Smooth muscle cell (in vitro differentiated cells): Measurements from ENCODE around the gene CAPZB. TPM values are rescaled to one million over a fixed set of nuclear protein-coding genes. Genes with fewer than 3 reads are reported as not detected.

ENCODE experiments used
- DNase-seq: peaks from one replicate; lab custom pipeline; 2025; ENCODE audit not compliant: unreplicated experiment; lab: John Stamatoyannopoulos, UW
- H2AFZ ChIP-seq: fragments of 200-600 bp; sonication (generic); 2 replicates; pipeline ENCODE4 v1.6.0; 2016; ENCODE audit warnings: antibody characterized with exemption, low read depth, mild to moderate bottlenecking
- H3F3A ChIP-seq: fragments of 200-600 bp; sonication (generic); 2 replicates; pipeline ENCODE4 v1.6.0; 2017; ENCODE audit warnings: antibody characterized with exemption, low read depth
- H3K27ac ChIP-seq: fragments of 200-600 bp; sonication (generic); 2 replicates; pipeline ENCODE4 v1.5.1; 2016; ENCODE audit warnings: low read depth, mild to moderate bottlenecking
- H3K27me3 ChIP-seq: fragments of 200-600 bp; sonication (generic); 2 replicates; pipeline ENCODE4 v1.6.1; 2016; ENCODE audit warnings: low read depth, mild to moderate bottlenecking
- H3K36me3 ChIP-seq: fragments of 200-600 bp; sonication (generic); 2 replicates; pipeline ENCODE4 v1.5.1; 2016; ENCODE audit warnings: low read depth
- H3K4me1 ChIP-seq: fragments of 200-600 bp; sonication (generic); 2 replicates; pipeline ENCODE4 v1.5.1; 2016; ENCODE audit warnings: low read depth
- H3K4me2 ChIP-seq: fragments of 200-600 bp; sonication (generic); 2 replicates; pipeline ENCODE4 v1.6.0; 2016; ENCODE audit warnings: mild to moderate bottlenecking
- H3K4me3 ChIP-seq: fragments of 200-600 bp; sonication (generic); 2 replicates; pipeline ENCODE4 v1.5.1; 2016; ENCODE audit warnings: mild to moderate bottlenecking
- H3K79me2 ChIP-seq: fragments of 200-600 bp; sonication (generic); 2 replicates; pipeline ENCODE4 v1.6.0; 2016; ENCODE audit warnings: low read depth, mild to moderate bottlenecking
- H3K9ac ChIP-seq: fragments of 200-600 bp; sonication (generic); 2 replicates; pipeline ENCODE4 v1.6.0; 2016; ENCODE audit warnings: low read depth
- H3K9me3 ChIP-seq: fragments of 200-600 bp; sonication (generic); replicated peaks from 2 replicates; pipeline ENCODE4 v1.5.1; 2016; ENCODE audit warnings: low read depth
- H4K20me1 ChIP-seq: fragments of 200-600 bp; sonication (generic); 2 replicates; pipeline ENCODE4 v1.6.0; 2016; ENCODE audit warnings: low read depth
- CTCF ChIP-seq: fragments of 200-600 bp; sonication (generic); IDR thresholded peaks from 2 replicates; pipeline ENCODE4 v1.5.1; 2017; ENCODE audit warnings: borderline replicate concordance, mild to moderate bottlenecking, antibody characterized with exemption; ENCODE audit not compliant: insufficient read depth, poor library complexity, severe bottlenecking
- WGBS: methylation state at CpG from one replicate; pipeline ENCODE4 v1.1.7; 2016; ENCODE audit warnings: low lambda C conversion rate; 5-methylcytosine and 5-hydroxymethylcytosine counted together
- polyA plus RNA-seq: library from polyadenylated mRNA; unstranded; fragments of >200 nt; fragmentation: Nextera tagmentation; extraction: Ambion mirVana; gene quantifications from 2 replicates; pipeline ENCODE4 v1.2.1, GENCODE V29; 2016
- total RNA-seq: library from RNA; depleted of rRNA; stranded (reverse); fragments of >200 nt; gene quantifications from 2 replicates; pipeline ENCODE4 v1.2.3, GENCODE V29; 2014

CAPZB gene
- total and polyA plus RNA-seq, 2 experiments from 2014 or later, result 205 to 405 TPM

GRCh38 chr1:19480282-19480681, 5.1 kb downstream of the CAPZB start:
- H2AFZ ChIP-seq, result no peak overlapping the region
- DNase-seq, result no peak
- H3F3A ChIP-seq, result no peaks in the 10 kb centered on the region
- H3K27ac ChIP-seq, result no peak overlapping the region
- H3K79me2 ChIP-seq, result peaks cover 100% of the 10 kb centered on the region
- peaks cover 10% of the 10 kb centered on the region for H3K4me1 ChIP-seq
- H3K36me3 ChIP-seq, result no peaks in the 10 kb centered on the region
- H3K4me2 ChIP-seq, result no peak overlapping the region
- WGBS, result 91% methylated on average over 6 of the region's 6 CpGs
- H3K4me3 ChIP-seq, result no peak overlapping the region
- no peaks in the 10 kb centered on the region for H3K9me3 ChIP-seq
- TF ChIP-seq CTCF, result no peak
- peaks cover 97% of the 10 kb centered on the region for H4K20me1 ChIP-seq
- H3K27me3 ChIP-seq, result no peaks in the 10 kb centered on the region
- no peak overlapping the region for H3K9ac ChIP-seq

GRCh38 chr1:19479351-19480120, 5.8 kb downstream of the CAPZB start:
- H3K27me3 ChIP-seq, result no peaks in the 10 kb centered on the region
- no peaks in the 10 kb centered on the region for H3K9me3 ChIP-seq
- H3K4me2 ChIP-seq, result no peak overlapping the region
- H3K36me3 ChIP-seq, result no peaks in the 10 kb centered on the region
- no peak overlapping the region for H3K9ac ChIP-seq
- no peak overlapping the region for H3K4me3 ChIP-seq
- H3K4me1 ChIP-seq, result peaks cover 10% of the 10 kb centered on the region
- H3K79me2 ChIP-seq, result peaks cover 100% of the 10 kb centered on the region
- H3K27ac ChIP-seq, result no peak overlapping the region
- 78% methylated on average over 6 of the region's 6 CpGs for WGBS
- H3F3A ChIP-seq, result no peaks in the 10 kb centered on the region
- H2AFZ ChIP-seq, result no peak overlapping the region
- peaks cover 100% of the 10 kb centered on the region for H4K20me1 ChIP-seq
- DNase-seq, result no peak
- TF ChIP-seq CTCF, result no peak

GRCh38 chr1:19478322-19478721, 7.0 kb downstream of the CAPZB start:
- no peaks in the 10 kb centered on the region for H3F3A ChIP-seq
- H3K9me3 ChIP-seq, result no peaks in the 10 kb centered on the region
- peaks cover 100% of the 10 kb centered on the region for H4K20me1 ChIP-seq
- H3K4me1 ChIP-seq, result peaks cover under 1% of the 10 kb centered on the region
- no peak overlapping the region for H2AFZ ChIP-seq
- peaks cover 100% of the 10 kb centered on the region for H3K79me2 ChIP-seq
- no peaks in the 10 kb centered on the region for H3K36me3 ChIP-seq
- no peak for TF ChIP-seq CTCF
- no peaks in the 10 kb centered on the region for H3K27me3 ChIP-seq
- 83% methylated on average over 9 of the region's 9 CpGs for WGBS
- DNase-seq, result no peak
- H3K4me3 ChIP-seq, result no peak overlapping the region
- H3K27ac ChIP-seq, result no peak overlapping the region
- H3K4me2 ChIP-seq, result no peak overlapping the region
- no peak overlapping the region for H3K9ac ChIP-seq
